Astrocyte of the hippocampus (primary cell): ENCODE data around the gene CST3.
"Not testable (repeated sequence)": the region's sequence is repeated elsewhere in the genome, so short reads cannot be mapped to it uniquely, and the experiment has no call there.

ENCODE experiments used
- DNase-seq: peaks from one replicate; pipeline ENCODE4 v3.0.0; 2011; ENCODE audit warnings: low read depth, low spot score

CST3 gene

GRCh38 chr20:23662276-23662870 lies 24.6 kb upstream of the CST3 start:
- no peak for DNase-seq

DNA sequence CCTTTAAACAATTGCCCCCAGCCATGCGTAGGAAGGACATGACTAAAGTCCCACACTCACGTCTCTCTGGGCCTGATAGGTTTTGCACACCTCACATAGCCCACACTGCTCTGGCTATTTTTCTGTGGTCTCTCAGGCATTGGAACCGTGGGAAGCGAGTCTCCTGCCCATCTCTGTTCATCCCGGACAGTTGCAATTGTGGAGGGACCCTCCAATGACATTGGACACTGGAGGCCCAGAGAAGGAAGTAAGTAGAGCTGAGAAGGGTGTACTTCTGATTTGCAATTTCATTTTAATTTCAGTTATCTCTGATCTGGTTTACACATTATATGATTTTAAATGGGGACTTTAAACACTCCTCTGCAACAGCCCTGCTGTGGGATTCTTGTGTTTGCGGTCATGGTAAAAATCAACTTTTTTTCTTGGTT lies 23.3 kb upstream of the CST3 start:
- no peak for DNase-seq

DNA sequence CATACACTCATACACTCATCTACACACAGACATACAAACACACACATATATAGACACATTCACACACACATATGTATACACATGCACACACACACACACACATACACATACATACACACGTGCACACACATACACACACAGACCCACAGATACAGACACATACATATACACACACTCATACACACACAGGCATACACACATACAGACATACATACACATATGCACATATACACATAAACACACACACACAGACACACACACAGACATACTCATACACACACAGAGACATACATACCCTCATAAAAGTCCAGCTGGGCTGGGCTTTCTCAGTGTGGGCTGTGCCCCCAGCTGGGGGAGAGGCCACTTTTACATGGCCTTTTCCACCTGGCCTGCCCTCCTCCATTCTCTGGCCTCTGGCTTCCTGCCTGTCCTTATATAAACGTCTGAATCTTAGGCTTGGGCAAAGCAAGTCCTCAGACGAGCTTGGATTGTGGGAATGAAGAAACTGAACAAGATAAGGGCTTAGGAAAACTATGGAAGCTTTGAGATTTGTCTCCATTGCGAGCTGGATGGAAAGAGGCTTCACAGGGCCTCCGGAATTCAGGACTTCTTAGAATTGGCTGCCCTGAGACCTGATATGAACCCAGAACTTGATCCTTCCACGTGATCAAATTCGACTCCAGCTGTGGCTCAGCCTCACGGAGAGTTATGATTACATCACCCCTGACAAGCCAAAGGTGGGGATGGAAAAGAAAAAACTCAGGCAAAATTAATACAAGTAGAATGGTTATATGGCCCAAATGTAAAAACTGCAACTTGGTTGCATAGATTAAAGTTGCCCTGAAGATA lies 22.5 kb upstream of the CST3 start:
- no peak for DNase-seq

GRCh38 chr20:23659610-23659988 lies 21.8 kb upstream of the CST3 start:
- not testable (repeated sequence) for DNase-seq

GRCh38 chr20:23658989-23659609 lies 21.3 kb upstream of the CST3 start:
- DNase-seq, result no peak

GRCh38 chr20:23658336-23658735 lies 20.6 kb upstream of the CST3 start:
- no peak for DNase-seq

GRCh38 chr20:23657202-23657601 lies 19.4 kb upstream of the CST3 start:
- no peak for DNase-seq

- DNase-seq, result no peak
Observed at GRCh38 chr20:23656372-23656771, 18.6 kb upstream of the CST3 start.

DNA sequence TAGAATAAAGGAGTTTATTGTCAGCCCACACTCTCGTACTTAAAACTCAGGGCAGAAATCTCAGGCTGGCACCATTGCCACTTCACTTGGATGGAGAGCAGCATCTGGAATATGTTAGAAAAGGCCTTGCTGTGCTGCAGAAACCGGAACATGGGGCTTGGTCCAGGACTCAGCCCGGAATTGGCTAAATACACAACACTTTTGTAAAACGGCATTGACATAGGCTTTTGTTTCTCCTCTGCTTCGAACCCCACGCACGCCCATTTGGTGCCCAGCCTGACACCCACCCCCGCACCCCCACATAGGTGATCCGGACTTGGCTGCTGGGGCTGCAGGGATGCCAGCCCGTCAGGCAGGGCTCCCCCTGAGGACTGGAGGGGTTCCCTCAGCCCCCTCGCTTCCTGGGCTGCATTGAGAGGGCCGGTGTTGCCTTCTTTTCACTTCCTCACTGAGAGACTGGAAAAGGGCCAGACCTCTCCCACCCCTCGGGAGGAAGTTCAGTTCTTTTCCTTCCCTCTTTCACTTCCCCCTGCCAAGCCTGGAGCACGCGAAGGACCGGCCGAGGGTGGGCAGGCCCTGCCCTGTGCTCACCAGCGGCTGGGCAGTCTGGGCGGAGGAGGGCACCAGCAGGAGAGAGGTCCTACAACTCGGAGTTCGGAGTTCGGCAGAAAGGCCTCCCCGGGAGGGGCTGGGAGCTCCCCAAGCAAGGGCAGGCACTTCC lies 17.9 kb upstream of the CST3 start:
- DNase-seq, result no peak

DNA sequence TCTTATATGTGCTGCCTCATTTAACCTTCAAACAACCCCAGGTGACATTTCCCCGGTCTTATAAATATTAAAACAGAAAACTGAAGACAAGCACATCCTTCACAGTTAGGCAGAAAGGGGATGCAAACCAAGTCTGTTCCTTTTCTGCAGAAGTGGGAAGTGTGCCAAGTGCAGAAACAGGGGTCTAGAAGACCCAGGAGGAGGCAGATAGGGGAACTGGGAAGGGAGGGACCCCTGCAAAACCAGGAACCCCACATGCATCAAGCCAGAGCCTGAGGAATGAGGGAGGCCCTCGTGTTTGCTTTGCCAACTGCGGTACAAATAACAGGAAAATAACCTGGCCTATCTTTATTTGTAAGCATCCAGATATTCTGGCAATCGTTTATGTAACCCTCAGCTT lies 17.0 kb upstream of the CST3 start:
- DNase-seq, result no peak

GRCh38 chr20:23654000-23654399 lies 16.2 kb upstream of the CST3 start:
- DNase-seq, result no peak

GRCh38 chr20:23653400-23653938 lies 15.7 kb upstream of the CST3 start:
- no peak for DNase-seq

DNA sequence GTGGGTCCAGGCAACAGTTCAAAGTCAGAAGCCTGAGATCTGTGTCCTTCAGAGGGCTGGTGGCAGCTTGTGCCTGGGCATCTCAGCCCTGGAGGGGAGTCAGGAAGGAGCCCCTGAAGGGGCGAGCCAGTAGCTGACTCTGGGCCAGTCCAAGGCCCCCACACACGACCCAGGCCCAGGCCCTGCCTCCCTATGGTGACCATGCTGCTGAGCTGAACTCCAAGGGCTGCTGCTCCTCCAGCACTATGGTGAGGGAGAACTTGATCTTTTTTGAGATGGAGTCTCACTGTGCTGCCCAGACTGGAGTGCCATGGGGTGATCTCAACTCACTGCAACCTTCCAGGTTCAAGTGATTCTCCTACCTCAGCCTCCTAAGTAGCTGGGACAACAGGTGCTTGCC lies 15.2 kb upstream of the CST3 start:
- no peak for DNase-seq

- no peak for DNase-seq
Observed at GRCh38 chr20:23652371-23652770, 14.6 kb upstream of the CST3 start.

- no peak for DNase-seq
Observed at GRCh38 chr20:23651117-23651516, 13.4 kb upstream of the CST3 start.

GRCh38 chr20:23649830-23650417 lies 12.2 kb upstream of the CST3 start:
- no peak for DNase-seq

- DNase-seq, result no peak
Observed at GRCh38 chr20:23649242-23649641, 11.5 kb upstream of the CST3 start.

DNA sequence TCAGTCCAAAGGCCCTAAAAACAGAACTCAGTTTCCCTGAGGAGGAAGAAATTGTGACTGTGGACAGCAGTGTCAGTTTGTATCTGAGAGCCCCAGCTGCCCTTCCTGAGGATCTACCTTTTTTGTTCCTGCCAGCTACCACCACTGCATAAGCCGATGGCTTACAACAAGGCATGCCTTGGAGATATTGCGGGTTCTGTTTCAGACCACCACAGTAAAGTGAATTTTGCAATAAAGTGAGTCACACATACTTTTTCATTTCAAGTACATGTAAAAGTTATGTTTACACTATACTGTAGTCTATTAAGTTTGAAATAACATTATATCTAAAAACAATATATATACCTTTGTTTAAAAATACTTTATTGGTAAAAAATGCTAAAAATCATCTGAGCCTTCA lies 9.6 kb upstream of the CST3 start:
- no peak for DNase-seq

DNA sequence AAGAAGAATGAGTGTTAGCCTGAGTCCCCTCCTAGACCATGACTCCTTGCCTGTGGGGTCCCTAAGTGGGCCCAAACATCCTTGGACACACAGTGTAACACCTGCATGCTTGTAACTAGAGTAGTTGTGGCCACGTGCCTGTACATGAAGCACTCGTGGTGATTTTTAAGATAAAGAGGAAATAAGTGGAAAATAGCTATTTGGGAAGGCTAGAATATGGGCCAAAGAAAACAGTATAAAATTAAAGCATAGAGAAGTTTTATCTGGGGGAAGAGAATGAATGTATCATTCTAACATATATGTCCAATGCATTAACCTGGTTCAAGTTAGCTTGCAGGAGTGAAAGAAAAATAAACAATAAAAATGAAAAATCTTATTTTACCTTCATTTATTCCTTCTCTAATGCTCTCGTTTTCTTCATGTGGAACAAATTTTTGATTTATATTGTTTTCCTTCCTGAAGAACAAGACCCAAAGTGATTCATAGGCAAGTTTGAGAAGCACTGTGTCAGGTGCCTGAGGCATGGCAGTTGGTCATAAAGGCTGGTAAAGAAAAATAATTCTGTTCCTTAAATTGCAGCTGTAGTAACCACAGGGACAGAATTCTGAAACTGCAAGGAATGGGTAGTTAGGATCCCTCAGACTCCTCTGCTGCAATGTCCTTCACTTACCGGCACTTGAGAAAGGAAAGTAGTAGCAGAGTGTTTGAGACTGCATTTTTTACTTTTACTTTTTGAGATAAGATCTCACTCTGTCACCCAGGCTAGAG lies 8.5 kb upstream of the CST3 start:
- DNase-seq, result no peak

DNA sequence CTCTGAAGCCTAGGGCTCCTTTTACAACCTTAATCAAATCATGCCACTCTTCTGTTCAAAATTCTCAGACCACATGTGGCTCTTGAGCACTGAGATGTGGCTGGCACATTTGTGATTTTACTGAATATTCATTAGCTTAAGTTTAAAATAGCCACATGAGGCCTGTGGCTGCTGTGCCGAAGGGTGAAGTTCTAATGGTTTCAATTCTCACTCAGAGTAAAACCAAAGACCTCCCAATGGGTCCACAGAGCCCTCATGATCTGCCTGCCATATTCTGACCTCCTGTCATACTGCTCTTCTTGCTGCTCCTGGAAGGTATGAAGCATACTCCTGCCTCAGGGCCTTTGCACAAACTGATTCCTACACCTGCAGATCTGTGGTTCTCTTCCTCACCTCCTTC lies 7.8 kb upstream of the CST3 start:
- no peak for DNase-seq

DNA sequence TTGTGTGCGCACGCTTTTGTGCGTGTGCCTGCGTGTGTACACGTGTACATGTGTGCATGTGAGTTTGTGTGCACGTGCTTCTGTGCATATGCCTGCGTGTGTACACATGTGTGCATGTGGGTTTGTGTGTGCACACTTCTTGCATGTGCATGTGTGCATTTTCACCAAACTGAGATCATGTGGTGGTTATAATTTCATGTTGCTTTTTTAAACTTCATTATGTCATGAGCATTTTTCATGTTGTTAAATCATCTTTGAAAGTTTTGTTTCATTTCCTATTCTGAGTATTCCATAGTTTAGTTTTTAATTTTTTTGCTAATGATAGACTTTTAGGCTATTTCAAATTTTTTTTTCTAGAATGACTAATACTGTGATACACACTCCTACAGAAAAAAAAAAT lies 6.4 kb upstream of the CST3 start:
- DNase-seq, result no peak
